Medulla oblongata (tissue), 1 donor: ENCODE measurements around the gene NLGN1.
"Not testable (repeated sequence)": the region's sequence is repeated elsewhere in the genome, so short reads cannot be mapped to it uniquely, and the experiment has no call there.

Experiments used
- DNase-seq: peaks from one replicate; pipeline ENCODE4 v3.0.0-alpha.2; 2015; ENCODE audit errors: extremely low spot score

Gene NLGN1

GRCh38 chr3:174218016-174218415 lies 820.5 kb downstream of the NLGN1 start:
- DNase-seq = no peak

- no peak for DNase-seq
These were observed 822.2 kb downstream of the NLGN1 start for GRCh38 chr3:174219738-174220137.

GRCh38 chr3:174220775-174221554 lies 823.4 kb downstream of the NLGN1 start:
- no peak for DNase-seq

- DNase-seq = no peak
These were observed 825.5 kb downstream of the NLGN1 start for GRCh38 chr3:174223042-174223441.

GRCh38 chr3:174223626-174224025 lies 826.1 kb downstream of the NLGN1 start:
- DNase-seq = no peak

- DNase-seq = no peak
These were observed 832.4 kb downstream of the NLGN1 start for GRCh38 chr3:174229916-174230315.

GRCh38 chr3:174232028-174232657 lies 834.6 kb downstream of the NLGN1 start:
- not testable (repeated sequence) for DNase-seq

- DNase-seq = no peak
These were observed 835.3 kb downstream of the NLGN1 start for GRCh38 chr3:174232658-174233429.

GRCh38 chr3:174233511-174233910 lies 836.0 kb downstream of the NLGN1 start:
- no peak for DNase-seq

- DNase-seq = no peak
These were observed 844.9 kb downstream of the NLGN1 start for GRCh38 chr3:174242311-174243041.

- DNase-seq = no peak
These were observed 845.6 kb downstream of the NLGN1 start for GRCh38 chr3:174243171-174243570.

- no peak for DNase-seq
These were observed 850.2 kb downstream of the NLGN1 start for GRCh38 chr3:174247687-174248152.

- DNase-seq = no peak
These were observed 854.1 kb downstream of the NLGN1 start for GRCh38 chr3:174251681-174252080.

GRCh38 chr3:174253196-174253823 lies 855.8 kb downstream of the NLGN1 start:
- DNase-seq = no peak

- no peak for DNase-seq
These were observed 856.4 kb downstream of the NLGN1 start for GRCh38 chr3:174253940-174254339.

- no peak for DNase-seq
These were observed 857.9 kb downstream of the NLGN1 start for GRCh38 chr3:174255454-174255853.

- no peak for DNase-seq
These were observed 868.9 kb downstream of the NLGN1 start for GRCh38 chr3:174266476-174266875.

GRCh38 chr3:174268061-174268460 lies 870.5 kb downstream of the NLGN1 start:
- DNase-seq = no peak

- DNase-seq = no peak
These were observed 871.0 kb downstream of the NLGN1 start for GRCh38 chr3:174268586-174268985.

- DNase-seq = no peak
These were observed 873.3 kb downstream of the NLGN1 start for GRCh38 chr3:174270841-174271240.

GRCh38 chr3:174275336-174275735 lies 877.8 kb downstream of the NLGN1 start:
- no peak for DNase-seq
